Ectodermal cell (in vitro differentiated cells): ENCODE results near the gene MCTP1.

Experiments used
- H3K27ac ChIP-seq: 2 replicates; pipeline ENCODE4 v1.7.0; 2013; ENCODE audit warnings: mild to moderate bottlenecking, low read depth, low read length; ENCODE audit not compliant: insufficient read depth, poor library complexity, severe bottlenecking
- H3K27me3 ChIP-seq: 2 replicates; pipeline ENCODE4 v1.7.0; 2013; ENCODE audit warnings: mild to moderate bottlenecking, low read length; ENCODE audit not compliant: insufficient read depth, control insufficient read depth, poor library complexity, severe bottlenecking
- H3K36me3 ChIP-seq: one replicate; pipeline ENCODE4 v1.7.0; 2013; ENCODE audit warnings: low read length; ENCODE audit not compliant: control insufficient read depth, insufficient read depth
- H3K4me1 ChIP-seq: one replicate; pipeline ENCODE4 v1.7.0; 2013; ENCODE audit warnings: low read length; ENCODE audit not compliant: control insufficient read depth, insufficient read depth
- H3K4me3 ChIP-seq: 2 replicates; pipeline ENCODE4 v1.7.0; 2013; ENCODE audit warnings: low read depth, low read length, control low read depth; ENCODE audit not compliant: insufficient read depth
- H3K9me3 ChIP-seq: 2 replicates; pipeline ENCODE4 v1.7.0; 2013; ENCODE audit warnings: mild to moderate bottlenecking, low read length, moderate library complexity; ENCODE audit not compliant: control insufficient read depth
- WGBS, 2 experiments: methylation state at CpG; one replicate each; pipeline ENCODE4 v1.1.7; 2013; ENCODE audit warnings: missing lambda C conversion rate in 2 of 2; 5-methylcytosine and 5-hydroxymethylcytosine counted together

The MCTP1 gene

DNA sequence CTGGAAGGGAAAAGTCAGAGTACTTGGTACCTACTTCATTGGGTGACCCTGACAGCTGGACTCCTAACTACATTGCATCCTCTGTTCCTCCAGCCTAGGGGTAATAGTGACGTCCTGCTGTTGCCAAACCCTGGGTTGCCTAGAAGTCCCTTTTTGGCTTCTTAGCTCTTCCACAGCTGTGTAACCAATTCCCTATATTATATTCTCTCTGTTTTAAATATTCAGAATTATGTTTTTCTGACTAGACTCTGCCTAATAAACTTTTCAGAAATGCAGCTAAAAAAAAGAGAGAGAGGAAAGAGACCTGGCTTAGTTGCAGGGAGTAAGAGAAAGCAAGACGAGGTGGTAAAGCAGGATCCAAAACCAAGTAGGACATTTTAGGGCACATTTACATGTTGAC, 28.4 kb downstream of the MCTP1 start:
- Histone ChIP-seq H3K4me3 (no peak overlapping the region), H3K36me3 (no peaks in the 10 kb centered on the region), H3K9me3 (no peaks in the 10 kb centered on the region), H3K4me1 (no peaks in the 10 kb centered on the region), H3K27me3 (no peaks in the 10 kb centered on the region), H3K27ac (no peak overlapping the region)
- 85% methylated on average over 2 of the region's 2 CpGs for WGBS, 2 experiments

DNA sequence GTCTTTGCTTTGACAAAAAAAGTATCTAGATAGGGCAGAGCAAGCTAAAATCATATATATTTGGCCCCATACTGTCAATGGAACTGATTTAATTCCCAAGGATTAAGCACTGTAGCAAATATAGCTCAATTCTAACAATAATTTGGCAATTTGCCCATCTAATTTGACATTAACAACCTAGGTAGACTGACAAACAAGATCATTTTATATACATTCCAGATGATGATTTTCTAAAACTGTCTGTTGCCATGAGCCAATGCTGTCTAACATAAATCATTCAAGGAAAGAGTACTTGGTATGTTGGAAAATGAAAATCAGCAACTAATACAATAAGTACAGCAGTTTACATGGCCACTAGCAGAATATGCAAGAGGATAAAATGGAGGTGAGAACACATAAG, 32.1 kb downstream of the MCTP1 start:
- H3K27ac ChIP-seq: no peak overlapping the region
- no peaks in the 10 kb centered on the region for H3K4me1 ChIP-seq
- H3K9me3 ChIP-seq: no peaks in the 10 kb centered on the region
- no peak overlapping the region for H3K4me3 ChIP-seq
- no peaks in the 10 kb centered on the region for H3K27me3 ChIP-seq
- no peaks in the 10 kb centered on the region for H3K36me3 ChIP-seq

DNA sequence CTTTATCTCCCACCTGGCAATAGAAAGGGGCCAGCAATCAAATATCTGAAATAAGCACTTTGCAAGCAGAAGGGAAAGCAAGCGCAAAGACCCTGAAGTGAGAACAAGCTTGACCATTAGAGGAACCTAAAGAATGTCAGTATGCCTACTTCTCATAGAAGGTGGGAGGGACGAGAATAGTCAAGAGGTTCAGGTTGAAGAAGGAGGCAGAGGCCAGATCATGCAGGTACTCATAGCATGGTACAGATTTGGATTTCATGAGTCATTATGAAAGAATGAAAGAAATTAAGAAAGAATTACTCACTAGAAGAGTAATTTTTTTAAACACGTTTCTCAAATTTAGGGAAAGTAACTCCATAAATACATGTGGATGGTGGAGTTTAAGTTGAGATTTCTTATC, 33.7 kb downstream of the MCTP1 start:
- Histone ChIP-seq H3K4me3 (no peak overlapping the region), H3K36me3 (no peaks in the 10 kb centered on the region), H3K9me3 (no peaks in the 10 kb centered on the region), H3K27me3 (no peaks in the 10 kb centered on the region), H3K4me1 (no peaks in the 10 kb centered on the region), H3K27ac (no peak overlapping the region)
- WGBS, 2 experiments: 95 to 98% methylated on average over 2 to 3 of the region's 3 CpGs

DNA sequence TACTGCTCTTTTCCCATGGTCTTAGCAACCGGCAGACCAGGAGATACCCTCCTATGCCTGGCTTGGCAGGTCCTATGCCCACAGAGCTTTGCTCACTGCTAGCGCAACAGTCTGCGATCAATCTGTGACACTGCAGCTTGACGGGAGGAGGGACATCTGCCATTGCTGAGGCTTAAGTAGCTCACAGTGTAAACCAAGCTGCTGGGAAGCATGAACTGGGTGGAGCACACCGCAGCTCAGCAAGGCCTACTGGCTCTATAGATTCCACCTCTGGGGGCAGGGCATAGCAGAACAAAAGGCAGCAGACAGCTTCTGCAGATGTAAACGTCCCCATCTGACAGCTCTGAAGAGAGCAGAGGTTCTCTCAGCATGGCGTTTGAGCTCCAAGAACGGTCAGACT, 40.4 kb downstream of the MCTP1 start:
- Histone ChIP-seq H3K9me3 (no peaks in the 10 kb centered on the region), H3K36me3 (no peaks in the 10 kb centered on the region), H3K27me3 (no peaks in the 10 kb centered on the region), H3K27ac (no peak overlapping the region), H3K4me1 (peaks cover 7% of the 10 kb centered on the region), H3K4me3 (no peak overlapping the region)
- WGBS, 2 experiments: 66 to 73% methylated on average over 8 of the region's 8 CpGs

DNA sequence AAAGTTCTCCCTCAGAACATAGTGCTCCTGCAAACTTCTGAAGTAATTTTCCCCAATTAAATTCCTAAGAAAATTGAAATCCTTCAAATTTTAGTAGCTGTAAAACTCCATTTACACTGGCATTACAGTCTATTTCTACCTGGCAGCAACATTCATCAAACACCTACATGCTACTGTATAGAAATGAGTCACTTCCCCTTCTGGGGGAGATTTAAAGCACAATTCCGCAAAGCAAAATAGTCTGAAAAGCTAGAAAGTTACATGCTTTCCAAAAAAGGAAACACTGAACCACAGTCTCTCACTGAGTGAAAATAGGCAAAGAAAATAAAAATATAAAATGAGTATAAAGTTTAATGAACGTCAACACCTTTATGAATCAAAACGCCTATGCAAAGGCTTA, 43.3 kb downstream of the MCTP1 start:
- H3K4me3 ChIP-seq: no peak overlapping the region
- H3K4me1 ChIP-seq: peaks cover 7% of the 10 kb centered on the region
- 100% methylated on average over 3 of the region's 3 CpGs; no CpG with 5 or more reads in 1 of the 2 experiments for WGBS, 2 experiments
- no peaks in the 10 kb centered on the region for H3K36me3 ChIP-seq
- H3K9me3 ChIP-seq: no peaks in the 10 kb centered on the region
- no peak overlapping the region for H3K27ac ChIP-seq
- H3K27me3 ChIP-seq: no peaks in the 10 kb centered on the region

DNA sequence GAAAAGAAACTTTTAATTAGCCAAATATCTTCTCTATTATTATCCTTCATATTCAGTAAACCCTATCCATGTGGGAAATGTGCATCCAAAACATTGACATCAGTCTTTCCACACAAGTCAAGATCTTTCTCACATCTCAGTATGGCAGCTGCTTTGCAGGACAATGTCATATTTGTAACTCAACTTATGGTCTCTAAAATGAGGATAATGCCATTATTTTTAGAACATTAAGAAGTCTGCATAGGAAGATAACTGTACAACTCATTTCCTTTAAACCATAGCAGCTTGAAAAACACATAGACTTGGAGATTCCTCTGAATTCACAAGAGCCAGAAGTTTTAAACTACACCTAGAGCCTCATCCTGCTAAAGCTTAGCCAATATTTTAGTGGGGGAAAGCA, 43.7 kb downstream of the MCTP1 start:
- H3K4me1 ChIP-seq: peaks cover 7% of the 10 kb centered on the region
- H3K9me3 ChIP-seq: no peaks in the 10 kb centered on the region
- no peaks in the 10 kb centered on the region for H3K27me3 ChIP-seq
- no peaks in the 10 kb centered on the region for H3K36me3 ChIP-seq
- no peak overlapping the region for H3K27ac ChIP-seq
- no peak overlapping the region for H3K4me3 ChIP-seq

DNA sequence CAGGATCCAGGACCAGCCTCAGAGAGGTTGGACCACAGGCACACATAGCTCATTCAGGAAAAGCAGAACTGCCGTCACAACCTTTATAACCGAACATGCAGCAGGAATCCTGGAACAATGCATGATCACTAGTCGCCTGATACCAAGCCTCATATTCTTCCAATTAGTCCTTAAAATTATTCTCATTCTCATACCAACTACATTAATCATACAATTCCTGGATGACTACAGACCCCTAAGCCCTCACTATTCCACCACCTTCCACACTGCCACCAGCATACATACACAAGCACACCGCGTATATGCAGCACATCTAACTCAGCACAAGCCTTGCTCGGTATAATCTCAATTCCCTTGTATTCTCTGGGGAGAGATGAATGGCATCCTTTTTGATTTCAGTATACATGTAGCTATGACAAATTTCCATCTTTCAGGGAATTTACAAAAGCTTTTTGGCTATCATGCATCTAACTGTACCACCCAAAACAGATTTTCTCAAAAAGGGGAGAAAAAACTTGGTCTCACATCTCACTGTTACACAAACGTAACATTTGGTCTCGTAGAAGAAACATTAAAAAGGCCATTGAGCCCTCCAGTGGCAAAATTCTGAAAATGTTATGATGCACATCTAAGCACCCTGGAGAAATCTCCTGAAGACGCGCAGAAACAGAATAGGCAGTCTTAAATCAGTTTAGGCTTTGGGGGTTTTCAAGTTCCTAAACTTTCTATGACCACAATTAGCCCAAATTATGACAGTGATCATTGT, 46.2 kb downstream of the MCTP1 start:
- H3K4me3 ChIP-seq: no peak overlapping the region
- H3K9me3 ChIP-seq: no peaks in the 10 kb centered on the region
- WGBS, 2 experiments: 92 to 95% methylated on average over 10 of the region's 10 CpGs
- no peaks in the 10 kb centered on the region for H3K36me3 ChIP-seq
- H3K27ac ChIP-seq: no peak overlapping the region
- no peaks in the 10 kb centered on the region for H3K4me1 ChIP-seq
- H3K27me3 ChIP-seq: no peaks in the 10 kb centered on the region

DNA sequence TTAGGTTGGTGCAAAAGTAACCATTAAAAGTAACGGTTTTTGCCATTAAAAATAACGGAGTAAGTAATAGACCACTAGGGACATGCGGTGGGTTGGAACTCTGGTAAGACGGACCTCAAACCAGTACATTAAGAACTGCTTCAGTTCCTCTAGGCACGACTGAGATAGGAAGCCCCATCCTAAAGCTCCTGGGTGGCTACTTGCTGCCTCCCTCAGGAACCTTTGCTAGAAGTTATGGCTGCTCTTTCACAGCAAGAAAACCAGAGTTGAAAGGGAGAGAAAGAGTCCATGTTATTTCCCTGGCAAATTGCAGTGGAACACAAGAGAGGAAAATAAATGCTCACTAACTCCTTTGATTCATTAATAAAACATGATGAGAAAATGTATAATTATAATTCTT, 47.6 kb downstream of the MCTP1 start:
- Histone ChIP-seq H3K27ac (no peak overlapping the region), H3K36me3 (no peaks in the 10 kb centered on the region), H3K4me3 (no peak overlapping the region), H3K4me1 (no peaks in the 10 kb centered on the region), H3K9me3 (no peaks in the 10 kb centered on the region), H3K27me3 (no peaks in the 10 kb centered on the region)
- 84 to 91% methylated on average over 5 of the region's 5 CpGs for WGBS, 2 experiments

DNA sequence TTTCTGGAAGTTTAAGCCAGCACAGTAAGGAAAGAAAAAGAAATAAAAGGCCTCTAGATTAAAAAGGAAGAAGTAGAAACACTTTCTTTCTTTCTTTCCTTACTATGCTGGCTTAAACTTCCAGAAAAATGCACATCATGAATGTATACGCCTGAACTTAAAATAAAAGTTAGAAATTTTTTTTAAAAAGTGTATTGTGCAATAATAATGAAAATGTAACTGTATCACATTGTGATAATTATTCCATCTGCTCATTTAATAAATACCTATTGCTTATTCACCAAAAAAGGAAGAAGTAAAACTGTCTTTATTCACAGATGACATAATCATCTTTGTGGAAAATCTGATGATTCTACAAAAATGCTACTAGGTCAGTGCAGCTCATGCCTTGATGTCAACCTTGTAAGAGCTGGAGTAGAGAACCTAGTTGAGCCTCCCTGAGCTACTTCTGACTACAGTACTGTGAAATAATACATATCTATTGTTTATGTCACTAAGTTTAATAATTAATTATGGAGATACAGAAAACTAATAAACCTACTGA, 49.4 kb downstream of the MCTP1 start:
- no peaks in the 10 kb centered on the region for H3K27me3 ChIP-seq
- no CpG with 5 or more reads among the region's 1 CpG for WGBS, 2 experiments
- H3K9me3 ChIP-seq: no peaks in the 10 kb centered on the region
- no peak overlapping the region for H3K27ac ChIP-seq
- no peaks in the 10 kb centered on the region for H3K36me3 ChIP-seq
- no peaks in the 10 kb centered on the region for H3K4me1 ChIP-seq
- no peak overlapping the region for H3K4me3 ChIP-seq

DNA sequence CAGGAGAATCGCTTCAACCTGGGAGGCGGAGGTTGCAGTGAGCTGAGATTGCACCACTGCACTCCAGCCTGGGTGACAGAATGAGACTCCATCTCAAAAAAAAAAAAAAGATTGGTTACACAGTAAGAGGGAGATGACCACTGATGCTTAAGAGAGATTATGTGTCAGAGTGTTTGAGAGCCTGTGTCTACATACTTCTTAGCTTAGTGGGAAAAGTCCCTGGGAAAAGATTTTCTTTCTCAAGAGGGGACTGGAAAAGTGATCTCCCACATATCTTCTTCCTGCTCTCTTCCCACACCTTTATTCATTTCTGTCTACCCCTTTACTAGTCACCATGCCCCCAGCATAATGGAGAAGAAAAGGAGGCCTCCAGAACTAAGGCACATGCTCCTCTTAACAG, 55.2 kb downstream of the MCTP1 start:
- Histone ChIP-seq H3K36me3 (no peaks in the 10 kb centered on the region), H3K4me1 (no peaks in the 10 kb centered on the region), H3K27me3 (no peaks in the 10 kb centered on the region), H3K4me3 (no peak overlapping the region), H3K9me3 (no peaks in the 10 kb centered on the region), H3K27ac (no peak overlapping the region)
- WGBS, 2 experiments: 85 to 91% methylated on average over 2 of the region's 2 CpGs
